Measurements from ENCODE around the gene WWP2.

DNA sequence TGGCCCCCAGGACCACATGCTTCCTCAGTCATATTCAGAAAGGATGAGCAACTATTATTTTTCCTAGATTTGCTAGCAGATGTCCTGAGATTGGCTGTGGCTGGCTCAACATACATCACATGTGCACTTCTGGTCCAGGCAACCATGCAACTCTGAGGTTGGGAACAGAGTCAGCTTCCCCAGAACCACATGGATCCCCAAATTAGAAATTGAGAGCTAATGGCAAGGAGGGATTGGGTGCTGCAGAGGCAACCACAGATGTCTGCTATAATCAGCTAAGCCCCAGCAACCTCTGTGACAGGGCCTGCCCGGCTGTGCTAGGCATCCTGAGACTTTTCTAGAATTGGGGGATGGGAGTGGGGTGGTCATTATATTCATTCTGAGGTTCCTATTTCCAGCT, 155.2 kb downstream of the WWP2 start:
- TF ChIP-seq CTCF (conservative IDR thresholded peaks at IDR 0.05) = no peak
- no peak for TF ChIP-seq EZH2 (IDR thresholded peaks at IDR 0.05; ENCODE audit: low read depth)
